Stomach (tissue), 9 donors: ENCODE data around the gene NCOR1. TPM values are rescaled to one million over a fixed set of nuclear protein-coding genes. Genes with fewer than 3 reads are reported as not detected.

ENCODE experiments used
- DNase-seq, 2 donors: peaks; one replicate each; pipeline versions ENCODE4 v3.0.0 to v3.0.0-alpha.2; 2013 to 2019
- H3K27ac ChIP-seq, 5 donors: fragments of 200-600 bp in 4 of 5; sonication (generic) in 4 of 5; one replicate each; pipeline ENCODE4 v1.5.1; 2013 to 2019; ENCODE audit warnings: mild to moderate bottlenecking in 1 of 5, moderate library complexity in 1 of 5
- H3K27me3 ChIP-seq, 3 donors: fragments of 200-600 bp; sonication (generic); one replicate each; pipeline ENCODE4 v1.5.1; 2017 to 2019; ENCODE audit warnings: mixed run types in 1 of 3
- H3K36me3 ChIP-seq, 4 donors: fragments of 200-600 bp; sonication (generic); 1 replicate in 3 of 4; 2 replicates in 1 of 4; pipeline ENCODE4 v1.5.1; 2016 to 2019
- H3K4me1 ChIP-seq, 4 donors: fragments of 200-600 bp; sonication (generic); one replicate each; pipeline ENCODE4 v1.5.1; 2016 to 2019
- H3K4me3 ChIP-seq, 4 donors: fragments of 200-600 bp; sonication (generic) in 3 of 4; one replicate each; pipeline ENCODE4 v1.5.1; 2016 to 2019; ENCODE audit warnings: mild to moderate bottlenecking in 1 of 4
- H3K9me3 ChIP-seq, 4 donors: fragments of 200-600 bp; sonication (generic); one replicate each; pipeline ENCODE4 v1.5.1; 2016 to 2019
- EP300 ChIP-seq: sonication (generic); formaldehyde crosslinking; IDR thresholded peaks from one replicate; pipeline ENCODE4 v1.6.1; 2017; ENCODE audit warnings: antibody characterized with exemption
- POLR2A ChIP-seq, 4 donors: fragments of 450-650 bp; IDR thresholded peaks; one replicate each; pipeline ENCODE4 v1.6.1; 2016; ENCODE audit warnings: antibody characterized with exemption in 4 of 4, control low read depth in 2 of 4, mild to moderate bottlenecking in 1 of 4, moderate library complexity in 1 of 4
- POLR2AphosphoS5 ChIP-seq, 3 donors: sonication (generic); formaldehyde crosslinking; IDR thresholded peaks; one replicate each; pipeline ENCODE4 v1.6.1; 2016; ENCODE audit warnings: antibody characterized with exemption in 3 of 3
- WGBS, 5 donors: extraction: QIAGEN DNeasy Blood & Tissue Kit in 3 of 5; methylation state at CpG; one replicate each; pipeline versions ENCODE4 v1.1.5 to v1.1.7; 2013 to 2018; 5-methylcytosine and 5-hydroxymethylcytosine counted together
- intact Hi-C: fragments of 100-400 bp; cut with DNase I; formaldehyde crosslinking; loops from one replicate; pipeline ENCODE4 v1.15.1; 2023; ENCODE audit warnings: low total_unique reads
- polyA plus RNA-seq, 3 donors: library from polyadenylated mRNA; stranded (reverse); fragments of 200-250 nt; gene quantifications; one replicate each; pipeline ENCODE4 v1.2.3, GENCODE V29; 2013
- total RNA-seq, 5 donors: library from RNA; depleted of rRNA; stranded (reverse); fragments of >200 nt; gene quantifications; one replicate each; pipeline versions ENCODE4 v1.1.0 to v1.2.3, GENCODE V29; 2014 to 2016
- TF ChIP-seq, protein P1 (sequence below), 7 experiments: fragments of 450-650 bp in 4 of 7; fragments of 200-600 bp in 3 of 7; sonication (generic) in 3 of 7; IDR thresholded peaks; one replicate each; pipeline ENCODE4 v1.5.1; 2016 to 2019; ENCODE audit warnings: antibody characterized with exemption in 7 of 7, control low read depth in 2 of 7, mild to moderate bottlenecking in 1 of 7
- donor health status: healthy with polysubstance abuse.
- donor health status: Bipolar disorder and iron deficiency.
- donor health status: healthy.

NCOR1 gene
- total and polyA plus RNA-seq, 8 donors, result 28.7 to 444 (median 255) TPM

DNA sequence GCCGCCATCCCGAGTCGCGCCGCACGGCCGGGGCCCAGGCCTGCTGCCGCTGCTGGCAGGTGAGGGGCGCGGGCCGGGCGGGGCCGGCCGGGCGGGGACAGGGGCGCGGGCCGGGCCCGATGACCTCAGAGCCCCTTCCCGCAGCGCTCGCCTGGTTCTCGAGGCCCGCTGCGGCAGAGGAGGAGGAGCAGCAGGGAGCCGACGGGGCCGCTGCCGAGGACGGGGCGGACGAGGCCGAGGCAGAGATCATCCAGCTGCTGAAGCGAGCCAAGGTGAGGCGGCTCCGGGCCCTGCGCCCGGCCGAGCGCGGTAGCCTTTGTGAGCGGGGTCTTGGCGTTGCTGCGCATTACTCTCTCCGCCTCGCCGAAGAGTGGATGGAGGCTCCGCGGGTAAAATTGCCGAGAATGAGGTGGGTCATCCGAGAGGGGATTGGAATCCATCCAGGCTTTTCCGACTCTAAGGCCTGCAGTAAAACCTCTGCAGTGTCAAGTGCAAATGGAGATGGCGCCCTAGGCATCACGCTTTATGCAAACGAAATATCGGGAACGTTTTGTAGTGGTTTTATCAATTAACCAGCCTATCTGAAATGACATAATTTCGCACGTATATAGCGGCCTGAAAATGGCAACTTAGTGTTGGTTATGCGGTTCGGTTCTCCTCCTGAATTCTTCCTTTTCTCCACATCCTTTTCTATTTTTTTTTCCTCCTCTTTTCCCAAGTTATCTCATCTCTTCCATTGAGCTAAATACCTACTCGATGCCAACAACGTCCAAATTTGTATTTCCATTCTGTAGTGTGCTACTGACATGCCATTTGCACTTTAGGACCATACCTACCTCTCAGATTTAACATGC lies 215.1 kb downstream of the NCOR1 start:
- intact Hi-C loops, result no loop called here
- H3K27me3 ChIP-seq, result no peaks in the 10 kb centered on the region
- peak in 1 of 2 donors; percentile 86 for DNase-seq
- H3K36me3 ChIP-seq, result peaks cover 24 to 45% (median 41%) of the 10 kb centered on the region in 4 donors
- H3K4me1 ChIP-seq, result peaks cover 16 to 33% (median 25%) of the 10 kb centered on the region in 4 donors
- H3K9me3 ChIP-seq, result no peaks in the 10 kb centered on the region
- H3K4me3 ChIP-seq, result peak overlapping the region; percentile 67 to 79 (median 71)
- H3K27ac ChIP-seq, result peak overlapping the region; percentile 93 to 98 (median 97)
- WGBS, 5 donors, result 1 to 5% (median 1%) methylated on average over 14 to 64 of the region's 64 CpGs
- TF ChIP-seq, protein P1, sequence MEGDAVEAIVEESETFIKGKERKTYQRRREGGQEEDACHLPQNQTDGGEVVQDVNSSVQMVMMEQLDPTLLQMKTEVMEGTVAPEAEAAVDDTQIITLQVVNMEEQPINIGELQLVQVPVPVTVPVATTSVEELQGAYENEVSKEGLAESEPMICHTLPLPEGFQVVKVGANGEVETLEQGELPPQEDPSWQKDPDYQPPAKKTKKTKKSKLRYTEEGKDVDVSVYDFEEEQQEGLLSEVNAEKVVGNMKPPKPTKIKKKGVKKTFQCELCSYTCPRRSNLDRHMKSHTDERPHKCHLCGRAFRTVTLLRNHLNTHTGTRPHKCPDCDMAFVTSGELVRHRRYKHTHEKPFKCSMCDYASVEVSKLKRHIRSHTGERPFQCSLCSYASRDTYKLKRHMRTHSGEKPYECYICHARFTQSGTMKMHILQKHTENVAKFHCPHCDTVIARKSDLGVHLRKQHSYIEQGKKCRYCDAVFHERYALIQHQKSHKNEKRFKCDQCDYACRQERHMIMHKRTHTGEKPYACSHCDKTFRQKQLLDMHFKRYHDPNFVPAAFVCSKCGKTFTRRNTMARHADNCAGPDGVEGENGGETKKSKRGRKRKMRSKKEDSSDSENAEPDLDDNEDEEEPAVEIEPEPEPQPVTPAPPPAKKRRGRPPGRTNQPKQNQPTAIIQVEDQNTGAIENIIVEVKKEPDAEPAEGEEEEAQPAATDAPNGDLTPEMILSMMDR (IDR thresholded peaks at IDR 0.05), result no peak
- no peak for TF ChIP-seq POLR2A (IDR thresholded peaks at IDR 0.05)
- TF ChIP-seq EP300, result no peak

DNA sequence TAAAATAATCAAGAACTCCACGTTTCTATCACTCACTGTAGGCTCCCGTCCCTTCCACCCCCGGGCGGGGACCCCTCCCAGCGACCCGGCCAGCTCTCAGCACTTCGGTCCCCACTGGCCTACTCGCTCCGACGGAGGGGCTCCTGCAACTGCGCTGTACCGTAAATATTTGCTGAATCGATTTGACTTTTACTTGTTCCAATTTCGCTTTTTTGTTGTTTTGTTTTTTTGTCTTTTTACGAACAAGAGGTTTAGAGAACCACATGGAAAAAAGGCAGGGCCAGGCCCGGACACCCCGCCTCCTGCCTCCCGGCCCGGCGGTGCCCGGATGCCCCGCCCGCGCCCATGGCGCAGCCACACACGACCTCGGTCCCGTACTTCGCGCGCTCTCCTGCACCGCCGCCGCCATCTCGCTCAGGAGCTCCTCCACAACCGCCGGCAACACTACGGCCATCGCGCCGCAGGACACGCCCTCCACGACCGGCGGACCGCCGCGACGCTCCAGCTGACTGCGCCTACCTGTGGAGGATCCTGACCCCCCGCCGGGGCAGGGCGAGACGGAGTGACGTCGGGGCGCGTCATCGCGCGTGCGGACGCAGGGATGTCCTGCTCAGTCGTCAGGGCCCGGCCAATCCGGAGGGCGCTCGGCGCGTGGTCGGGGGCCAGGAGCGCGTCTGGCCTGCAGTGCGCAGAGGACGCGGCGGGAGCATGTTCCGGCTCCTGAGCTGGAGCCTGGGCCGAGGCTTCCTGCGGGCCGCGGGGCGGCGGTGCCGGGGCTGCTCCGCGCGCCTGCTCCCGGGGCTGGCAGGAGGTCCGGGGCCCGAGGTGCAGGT lies 216.0 kb downstream of the NCOR1 start, which contains the start of the genes TTC19 and ZSWIM7:
Gene TTC19 (plus strand): TSS at position 684 of the 833 bp plus-strand sequence. CDS start 25 bp downstream, at position 709.
Gene ZSWIM7 (minus strand): TSS at position 564 of the 833 bp plus-strand sequence. CDS start 110 bp downstream, at position 454.
- DNase-seq, result peak; percentile 98 to 99
- Histone ChIP-seq H3K36me3 (peaks cover 19 to 44% (median 38%) of the 10 kb centered on the region in 4 donors), H3K9me3 (no peaks in the 10 kb centered on the region), H3K4me3 (peak within 1 kb of the TSS; percentile 67 to 79 (median 71)), H3K27me3 (no peaks in the 10 kb centered on the region), H3K4me1 (peaks cover 16 to 33% (median 25%) of the 10 kb centered on the region in 4 donors), H3K27ac (peak within 1 kb of the TSS; percentile 93 to 98 (median 97))
- intact Hi-C loops, result no loop called here
- TF ChIP-seq POLR2A (IDR thresholded peaks at IDR 0.05) (peak in 2 of 4 donors; percentile 68 to 76), EP300 (peak; percentile 84), POLR2AphosphoS5 (IDR thresholded peaks at IDR 0.05) (peak; percentile 99 to 100 (median 99))
- TF ChIP-seq, protein P1 (IDR thresholded peaks at IDR 0.05), result peak in 1 of 7 experiments; percentile 37
- 0 to 1% (median 0%) methylated on average over 62 to 91 of the region's 91 CpGs for WGBS, 5 donors

DNA sequence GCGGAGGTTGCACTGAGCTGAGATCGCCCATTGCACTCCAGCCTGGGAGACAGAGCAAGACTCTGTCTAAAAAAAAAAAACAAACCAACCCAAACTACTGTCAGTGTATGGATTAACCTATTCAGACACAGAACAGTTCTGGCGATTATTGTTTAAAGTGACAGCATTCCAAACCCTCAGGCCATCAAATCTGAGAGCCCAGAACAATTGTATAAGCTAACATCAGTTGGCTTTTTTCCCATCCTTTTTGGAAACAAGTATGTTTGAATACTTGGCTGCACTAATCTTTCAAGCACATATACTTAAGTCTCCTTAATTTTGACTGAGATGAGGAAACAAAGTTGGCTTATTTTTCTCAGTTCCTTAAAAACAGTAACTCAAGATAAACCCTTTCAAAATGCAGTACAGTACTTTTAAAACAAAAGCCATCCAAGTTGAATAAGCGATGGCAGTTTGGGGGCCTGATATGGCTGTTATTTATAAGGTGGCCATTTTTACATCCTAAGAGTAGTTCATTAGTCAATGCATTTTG lies 217.2 kb downstream of the NCOR1 start:
- peaks cover 16 to 33% (median 25%) of the 10 kb centered on the region in 4 donors for H3K4me1 ChIP-seq
- WGBS, 5 donors, result 77 to 86% (median 79%) methylated on average over 4 of the region's 4 CpGs
- H3K27ac ChIP-seq, result peak overlapping the region in 3 of 5 donors; percentile 97 to 98 (median 98)
- H3K4me3 ChIP-seq, result peak overlapping the region in 2 of 4 donors; percentile 74 to 79
- no peak for TF ChIP-seq POLR2A (IDR thresholded peaks at IDR 0.05)
- TF ChIP-seq, protein P1 (IDR thresholded peaks at IDR 0.05), result no peak
- no peak for TF ChIP-seq POLR2AphosphoS5 (IDR thresholded peaks at IDR 0.05)
- no peak for TF ChIP-seq EP300
- H3K36me3 ChIP-seq, result peaks cover 9 to 38% (median 31%) of the 10 kb centered on the region in 4 donors
- no peak for DNase-seq
- H3K9me3 ChIP-seq, result no peaks in the 10 kb centered on the region
- no peaks in the 10 kb centered on the region for H3K27me3 ChIP-seq
- intact Hi-C loops, result no loop called here
